Activated T-cell treated with anti-CD3 and anti-CD28 coated beads for 4 hours (primary cell): ENCODE data around the gene PPP1R14C.

Source experiments
- DNase-seq: peaks from one replicate; pipeline ENCODE4 v3.0.0-alpha.2; 2020

PPP1R14C gene

GRCh38 chr6:150252714-150253444 lies 110.0 kb downstream of the PPP1R14C start:
- DNase-seq, result no peak

DNA sequence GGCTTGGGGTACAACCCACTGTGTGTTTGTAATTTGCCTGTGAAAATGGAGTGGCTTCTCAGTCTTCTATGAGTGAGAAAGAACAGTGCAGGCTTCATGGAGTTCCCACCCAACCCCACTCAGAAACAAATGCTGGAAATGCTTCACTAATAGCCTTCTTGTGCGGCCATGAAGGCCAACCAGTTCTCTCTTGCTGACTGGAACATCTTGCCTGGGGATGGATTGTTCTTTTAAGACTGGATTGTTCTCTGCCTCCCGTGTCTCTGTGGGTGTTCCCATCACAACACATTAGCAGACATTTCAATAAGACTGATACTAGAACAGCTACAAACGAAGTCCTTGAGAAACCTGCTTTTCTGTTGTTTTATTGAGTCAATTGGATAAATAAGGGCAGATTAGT lies 110.6 kb downstream of the PPP1R14C start:
- DNase-seq, result no peak

DNA sequence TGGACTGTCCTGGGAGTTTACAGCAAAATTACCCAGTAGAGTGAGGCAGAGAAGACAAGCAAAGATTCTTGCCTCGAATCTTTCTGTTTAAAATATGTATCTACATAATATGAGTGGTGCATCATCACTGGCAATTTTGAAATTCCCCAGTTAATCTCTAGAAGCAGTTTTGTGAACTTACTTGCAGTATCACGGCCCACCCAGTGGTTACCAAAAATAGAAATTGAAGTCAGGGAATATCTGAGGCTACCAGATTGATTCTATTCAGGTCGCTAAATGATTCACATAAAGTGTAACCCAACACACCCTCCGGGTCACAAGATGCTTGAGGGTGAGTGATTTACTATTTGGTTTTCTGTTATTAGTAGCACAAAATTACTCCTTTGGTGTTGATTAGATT lies 111.9 kb downstream of the PPP1R14C start:
- DNase-seq, result no peak

- DNase-seq, result no peak
These were observed 113.0 kb downstream of the PPP1R14C start for GRCh38 chr6:150255840-150256239.

DNA sequence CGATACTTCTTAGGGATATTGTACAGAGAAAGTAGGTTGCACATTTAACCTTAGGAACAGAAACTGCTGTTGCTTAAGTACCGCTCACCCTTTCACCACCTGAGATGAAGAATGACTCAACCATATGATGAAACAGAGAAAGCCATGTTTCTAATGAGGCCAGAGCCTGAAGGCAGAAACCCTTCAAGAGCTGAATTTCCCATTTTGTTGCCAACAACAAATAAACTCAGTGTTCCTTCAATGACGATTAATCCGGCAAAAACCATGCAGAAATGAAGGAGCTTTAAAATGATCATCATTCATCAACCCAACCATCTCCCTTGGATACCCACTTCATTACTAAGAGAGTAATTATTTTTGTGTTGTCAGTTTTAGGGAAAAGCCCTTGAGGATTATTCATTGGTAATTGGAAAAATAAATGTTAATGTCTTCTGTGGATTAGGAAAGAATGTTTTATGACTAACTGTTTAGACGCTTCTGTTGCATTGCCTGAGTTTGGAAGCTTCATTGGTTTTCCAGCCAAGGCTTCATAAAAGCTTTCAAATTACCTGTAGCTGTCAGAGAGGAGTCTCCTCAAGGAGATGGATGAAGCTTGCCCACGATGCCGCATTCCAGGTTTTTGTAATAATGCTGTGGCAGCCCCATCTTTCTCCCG lies 113.9 kb downstream of the PPP1R14C start:
- no peak for DNase-seq

DNA sequence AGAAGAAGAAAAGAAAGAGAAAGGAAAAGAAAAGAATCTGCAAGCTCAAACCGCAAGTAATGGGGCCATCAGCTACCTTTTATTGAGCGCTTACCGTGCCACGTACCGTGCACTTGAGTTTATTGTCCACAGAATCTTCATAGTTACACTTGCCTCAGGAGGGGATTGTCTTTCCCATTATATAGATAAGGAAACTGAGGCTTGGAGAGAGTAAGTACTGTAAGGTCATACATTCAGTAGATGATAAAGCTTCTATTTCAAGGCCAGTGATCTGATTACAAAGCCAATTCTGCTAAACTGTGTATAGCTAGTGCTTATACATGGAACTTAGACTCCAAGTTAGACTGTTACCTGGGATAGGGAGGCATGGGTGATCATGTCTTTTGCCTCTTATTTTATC lies 115.5 kb downstream of the PPP1R14C start:
- DNase-seq, result no peak

GRCh38 chr6:150260931-150261330 lies 118.1 kb downstream of the PPP1R14C start:
- DNase-seq, result no peak

GRCh38 chr6:150261997-150262697 lies 119.3 kb downstream of the PPP1R14C start:
- DNase-seq, result no peak

DNA sequence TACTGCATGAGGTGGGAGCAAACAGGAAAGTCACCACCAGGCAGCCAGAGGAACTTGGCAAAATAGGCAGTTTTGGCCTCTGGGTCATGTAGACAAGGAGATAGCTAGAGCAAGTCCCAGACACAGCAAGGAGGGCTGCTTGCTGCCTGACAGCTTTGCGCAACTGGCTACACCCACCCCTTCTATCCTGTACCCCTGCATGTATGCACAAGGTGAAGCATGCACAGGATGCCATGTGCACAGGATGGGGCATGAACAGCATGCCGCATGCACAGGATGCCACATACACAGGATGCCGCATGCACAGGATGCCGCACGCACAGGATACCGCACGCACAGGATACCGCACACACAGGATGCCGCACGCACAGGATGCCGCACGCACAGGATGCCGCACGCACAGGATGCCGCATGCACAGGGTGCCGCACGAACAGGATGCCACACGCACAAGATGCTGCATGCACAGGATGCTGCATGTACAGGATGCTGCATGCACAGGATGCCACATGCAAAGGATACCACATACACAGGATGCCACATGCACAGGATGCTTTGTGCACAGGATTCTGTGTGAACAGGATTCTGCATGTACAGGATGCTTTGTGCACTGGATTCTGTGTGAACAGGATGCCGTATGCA lies 121.0 kb downstream of the PPP1R14C start:
- DNase-seq, result no peak

DNA sequence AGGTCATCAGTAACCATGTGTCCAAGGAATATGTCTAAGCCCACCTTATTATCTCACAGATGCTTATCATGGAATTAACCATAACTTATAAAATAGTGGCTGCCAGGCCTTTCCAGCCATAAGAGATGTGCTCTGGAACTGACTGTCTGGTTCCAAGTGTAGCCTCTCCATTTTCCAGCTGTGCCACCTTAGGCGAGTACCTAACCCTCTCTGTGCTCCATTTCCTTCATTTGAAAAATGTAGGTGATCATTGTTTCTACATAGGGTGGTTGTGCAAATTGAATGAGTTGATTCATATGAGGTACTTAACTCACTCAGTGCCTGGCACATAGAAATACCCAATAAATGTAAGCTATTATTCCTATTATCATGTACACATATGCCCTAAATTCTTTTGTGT lies 123.5 kb downstream of the PPP1R14C start:
- DNase-seq, result no peak

- DNase-seq, result no peak
These were observed 124.3 kb downstream of the PPP1R14C start for GRCh38 chr6:150266963-150267685.

- no peak for DNase-seq
These were observed 125.1 kb downstream of the PPP1R14C start for GRCh38 chr6:150267686-150268561.

DNA sequence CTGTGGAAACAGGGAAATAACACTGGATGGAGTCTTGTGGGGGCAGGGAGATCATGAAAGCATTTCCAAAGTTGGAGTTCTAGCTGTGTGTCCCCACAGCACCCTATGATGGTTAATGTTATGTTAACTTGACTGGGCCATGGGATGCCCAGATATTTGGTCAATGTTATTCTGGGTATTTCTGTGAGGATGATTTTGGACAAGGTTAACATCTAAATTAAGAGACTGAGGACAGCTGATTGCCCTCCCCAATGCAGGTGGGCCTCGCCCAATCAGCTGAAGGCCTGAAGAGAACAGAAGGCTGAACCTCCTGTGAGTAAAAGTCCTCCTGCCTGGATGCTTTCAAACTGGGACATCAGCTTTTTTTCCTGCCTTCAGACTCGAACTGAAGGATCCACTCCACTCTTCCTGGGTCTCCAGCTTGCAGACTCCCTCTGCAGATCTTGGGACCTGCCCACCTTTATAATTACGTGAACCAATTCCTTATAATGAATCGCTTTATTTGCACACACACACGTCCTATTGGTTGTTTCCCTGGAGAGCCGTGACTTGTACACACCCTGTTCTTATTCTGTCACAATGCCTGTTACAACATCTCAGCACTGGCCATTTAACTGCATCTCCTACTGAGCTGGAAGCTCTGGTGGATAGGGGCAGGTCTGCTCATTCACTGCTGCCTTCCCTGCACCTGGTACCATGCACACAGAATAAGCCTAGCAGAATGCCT lies 126.4 kb downstream of the PPP1R14C start:
- no peak for DNase-seq

- peak; percentile 1 for DNase-seq
These were observed 127.0 kb downstream of the PPP1R14C start for GRCh38 chr6:150269857-150270223.

DNA sequence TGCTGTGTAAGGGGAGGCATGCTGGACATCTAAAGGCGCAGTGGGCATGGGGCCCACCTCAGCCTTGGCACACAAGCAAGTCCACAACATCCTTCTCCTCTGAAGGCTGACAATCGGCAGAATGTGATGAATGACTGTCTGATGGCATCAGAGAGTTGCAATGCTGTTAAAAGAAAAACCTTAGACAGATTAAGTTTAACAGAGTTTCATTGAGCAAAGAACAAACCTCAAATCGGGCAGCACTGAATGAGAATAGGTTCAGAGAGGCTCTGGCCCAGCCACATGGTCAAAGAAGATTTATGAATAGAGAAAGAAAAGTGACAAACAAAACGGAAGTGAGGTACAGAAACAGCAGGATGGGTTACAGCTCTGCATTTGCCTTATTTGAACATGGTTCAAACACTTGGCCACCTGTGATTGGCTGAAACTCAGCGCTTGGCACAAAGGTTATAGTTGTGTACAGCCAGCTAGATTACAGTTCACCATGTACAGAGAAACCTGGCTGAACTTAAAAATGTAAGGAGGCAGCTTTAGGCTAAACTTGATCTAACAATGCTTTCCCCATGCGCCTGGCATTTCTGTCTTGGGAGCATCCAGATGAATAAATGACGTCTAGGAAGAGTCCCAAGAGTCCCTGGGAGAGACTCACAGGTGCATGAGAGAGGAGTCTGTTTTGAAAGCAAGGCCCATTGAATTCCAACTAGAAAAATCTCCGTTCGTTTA lies 127.6 kb downstream of the PPP1R14C start:
- no peak for DNase-seq

DNA sequence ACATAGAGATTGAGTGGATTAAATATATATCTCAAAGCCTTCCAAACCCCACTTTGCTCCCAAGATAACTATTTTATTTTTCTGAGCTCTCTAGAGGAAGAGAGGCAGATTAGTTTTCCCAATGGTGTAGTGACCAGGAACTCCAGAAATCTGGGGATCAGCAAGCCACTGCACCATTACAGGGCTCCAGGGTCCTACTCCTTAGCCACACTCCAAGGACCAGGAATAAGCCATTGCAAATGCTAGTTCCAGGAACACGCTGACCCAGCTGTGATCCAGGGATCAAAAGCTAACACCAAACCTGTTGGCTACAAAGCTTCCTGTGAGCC lies 128.3 kb downstream of the PPP1R14C start:
- no peak for DNase-seq

GRCh38 chr6:150271501-150272263 lies 128.8 kb downstream of the PPP1R14C start:
- DNase-seq, result no peak

- DNase-seq, result no peak
These were observed 129.6 kb downstream of the PPP1R14C start for GRCh38 chr6:150272264-150272975.

- DNase-seq, result no peak
These were observed 130.1 kb downstream of the PPP1R14C start for GRCh38 chr6:150272976-150273315.
